Skeletal muscle satellite cell (primary cell): ENCODE data around the gene TMEM270.
"Not testable (repeated sequence)": the region's sequence is repeated elsewhere in the genome, so short reads cannot be mapped to it uniquely, and the experiment has no call there.

Experiments
- H3K27me3 ChIP-seq: 2 replicates; pipeline ENCODE4 v1.7.0; 2013; ENCODE audit warnings: low read length; ENCODE audit not compliant: control insufficient read depth, insufficient read depth
- H3K36me3 ChIP-seq: 2 replicates; pipeline ENCODE4 v1.7.0; 2013; ENCODE audit warnings: mild to moderate bottlenecking, control low read depth, low read length; ENCODE audit not compliant: insufficient read depth
- H3K4me1 ChIP-seq: 2 replicates; pipeline ENCODE4 v1.7.0; 2013; ENCODE audit warnings: low read length; ENCODE audit not compliant: control insufficient read depth, insufficient read depth
- H3K4me2 ChIP-seq: 2 replicates; pipeline ENCODE4 v1.7.0; 2013; ENCODE audit warnings: mild to moderate bottlenecking, low read length
- H3K4me3 ChIP-seq: 2 replicates; pipeline ENCODE4 v1.7.0; 2013; ENCODE audit warnings: low read length
- H3K9ac ChIP-seq: 2 replicates; pipeline ENCODE4 v1.7.0; 2013; ENCODE audit warnings: mild to moderate bottlenecking, low read depth, low read length, moderate library complexity
- H3K9me3 ChIP-seq: replicated peaks from 2 replicates; pipeline ENCODE4 v1.7.0; 2013; ENCODE audit warnings: mild to moderate bottlenecking, control low read depth, low read length

The TMEM270 gene

DNA sequence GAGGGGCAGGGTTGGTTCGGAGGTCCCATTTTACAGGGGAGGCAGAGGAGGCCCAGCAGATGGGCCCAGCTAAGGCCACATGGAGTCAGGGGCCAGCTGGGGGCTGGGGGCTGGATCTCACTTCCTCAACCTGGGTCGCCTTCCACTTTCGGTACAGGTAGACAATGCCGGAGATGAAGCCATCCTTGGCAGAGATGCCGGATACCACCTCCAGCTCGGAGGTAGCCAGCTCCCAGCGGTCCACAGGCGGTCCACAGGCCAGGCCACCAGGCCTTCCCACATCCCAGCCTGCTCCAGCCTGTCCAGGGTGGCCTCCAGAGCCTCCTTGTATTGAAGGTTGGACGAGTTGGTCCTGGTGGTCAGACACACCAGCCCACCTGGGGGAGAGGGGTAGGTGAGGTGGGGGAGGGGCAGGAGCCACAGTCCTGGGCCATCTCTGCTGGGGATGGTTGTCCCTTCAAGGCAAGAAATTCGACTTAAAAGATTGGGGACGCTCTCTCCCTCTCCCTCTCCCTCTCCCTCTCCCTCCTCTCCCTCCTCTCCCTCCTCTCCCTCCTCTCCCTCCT lies 26.2 kb upstream of the TMEM270 start:
- no peak overlapping the region for H3K4me3 ChIP-seq
- H3K9ac ChIP-seq = no peak overlapping the region
- no peaks in the 10 kb centered on the region for H3K4me1 ChIP-seq
- no peaks in the 10 kb centered on the region for H3K9me3 ChIP-seq
- H3K36me3 ChIP-seq = no peaks in the 10 kb centered on the region
- no peak overlapping the region for H3K4me2 ChIP-seq
- H3K27me3 ChIP-seq = no peaks in the 10 kb centered on the region

DNA sequence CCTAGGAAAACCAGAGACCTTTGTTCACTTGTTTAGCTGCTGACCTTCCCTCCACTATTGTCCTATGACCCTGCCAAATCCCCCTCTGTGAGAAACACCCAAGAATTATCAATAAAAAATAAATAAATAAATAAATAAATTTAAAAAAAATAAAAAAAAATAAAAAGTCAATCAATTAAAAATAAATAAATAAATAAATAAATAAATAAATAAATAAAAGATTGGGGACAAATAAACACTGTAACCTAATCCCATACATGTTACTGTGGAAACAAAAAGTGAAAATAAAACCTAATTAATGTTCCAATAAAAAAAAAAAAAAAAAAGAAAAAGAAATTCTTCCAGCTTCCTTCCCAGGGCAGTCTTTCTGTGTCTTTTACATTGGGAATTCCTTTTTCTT lies 23.8 kb upstream of the TMEM270 start:
- H3K27me3 ChIP-seq, H3K4me2 ChIP-seq, H3K36me3 ChIP-seq, H3K9ac ChIP-seq, H3K4me1 ChIP-seq, H3K4me3 ChIP-seq, H3K9me3 ChIP-seq: not testable (repeated sequence)

DNA sequence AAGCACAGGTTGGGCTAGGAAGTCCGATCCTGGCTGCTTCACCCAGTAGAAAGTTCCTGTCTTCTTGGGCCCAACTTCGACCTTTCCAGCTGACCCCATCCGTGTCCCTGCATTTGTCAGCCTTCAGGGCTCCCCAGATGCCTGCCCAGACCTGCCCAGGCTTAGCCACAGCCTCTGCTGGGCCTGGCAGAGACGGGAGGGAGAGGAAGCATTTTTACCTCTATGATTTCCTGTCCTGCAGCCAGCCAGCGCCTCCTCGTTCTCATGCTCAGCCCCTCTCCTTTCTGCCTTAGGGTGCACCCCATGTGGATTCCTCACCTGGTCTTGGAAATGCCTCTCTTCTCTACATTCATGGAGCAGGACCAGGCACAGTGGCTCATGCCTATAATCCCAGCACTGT lies 22.3 kb upstream of the TMEM270 start:
- no peaks in the 10 kb centered on the region for H3K36me3 ChIP-seq
- no peak overlapping the region for H3K4me2 ChIP-seq
- H3K4me1 ChIP-seq = peaks cover 13% of the 10 kb centered on the region
- H3K27me3 ChIP-seq = no peaks in the 10 kb centered on the region
- no peak overlapping the region for H3K4me3 ChIP-seq
- H3K9me3 ChIP-seq = no peaks in the 10 kb centered on the region
- no peak overlapping the region for H3K9ac ChIP-seq

DNA sequence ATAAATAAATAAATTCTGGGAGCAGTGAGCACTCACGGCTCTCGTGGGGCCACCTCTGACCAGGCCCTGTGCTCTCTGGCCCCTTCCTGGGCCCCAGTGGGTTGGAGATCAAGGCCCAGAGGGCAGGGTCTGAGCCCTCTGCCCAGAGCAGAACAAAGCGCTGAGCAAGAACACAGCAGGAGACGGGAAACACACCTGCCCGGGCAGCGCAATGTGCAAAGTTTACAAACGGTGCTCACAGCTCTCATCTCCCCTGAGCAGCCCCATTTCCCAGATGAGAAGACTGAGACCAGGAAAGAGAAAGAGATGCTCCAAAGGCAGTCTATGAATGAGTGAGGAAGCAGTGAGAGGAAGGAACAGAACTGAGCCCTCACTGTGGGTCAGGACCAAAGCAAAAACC lies 21.7 kb upstream of the TMEM270 start:
- no peaks in the 10 kb centered on the region for H3K27me3 ChIP-seq
- H3K36me3 ChIP-seq = no peaks in the 10 kb centered on the region
- peaks cover 13% of the 10 kb centered on the region for H3K4me1 ChIP-seq
- no peak overlapping the region for H3K4me2 ChIP-seq
- no peak overlapping the region for H3K9ac ChIP-seq
- no peak overlapping the region for H3K4me3 ChIP-seq
- H3K9me3 ChIP-seq = no peaks in the 10 kb centered on the region

- H3K9me3 ChIP-seq = no peaks in the 10 kb centered on the region
- H3K4me3 ChIP-seq = no peak overlapping the region
- H3K36me3 ChIP-seq = no peaks in the 10 kb centered on the region
- H3K4me2 ChIP-seq = no peak overlapping the region
- no peak overlapping the region for H3K9ac ChIP-seq
- peaks cover 16% of the 10 kb centered on the region for H3K4me1 ChIP-seq
- H3K27me3 ChIP-seq = no peaks in the 10 kb centered on the region
Measured at GRCh38 chr7:73839743-73840714, 20.9 kb upstream of the TMEM270 start.

DNA sequence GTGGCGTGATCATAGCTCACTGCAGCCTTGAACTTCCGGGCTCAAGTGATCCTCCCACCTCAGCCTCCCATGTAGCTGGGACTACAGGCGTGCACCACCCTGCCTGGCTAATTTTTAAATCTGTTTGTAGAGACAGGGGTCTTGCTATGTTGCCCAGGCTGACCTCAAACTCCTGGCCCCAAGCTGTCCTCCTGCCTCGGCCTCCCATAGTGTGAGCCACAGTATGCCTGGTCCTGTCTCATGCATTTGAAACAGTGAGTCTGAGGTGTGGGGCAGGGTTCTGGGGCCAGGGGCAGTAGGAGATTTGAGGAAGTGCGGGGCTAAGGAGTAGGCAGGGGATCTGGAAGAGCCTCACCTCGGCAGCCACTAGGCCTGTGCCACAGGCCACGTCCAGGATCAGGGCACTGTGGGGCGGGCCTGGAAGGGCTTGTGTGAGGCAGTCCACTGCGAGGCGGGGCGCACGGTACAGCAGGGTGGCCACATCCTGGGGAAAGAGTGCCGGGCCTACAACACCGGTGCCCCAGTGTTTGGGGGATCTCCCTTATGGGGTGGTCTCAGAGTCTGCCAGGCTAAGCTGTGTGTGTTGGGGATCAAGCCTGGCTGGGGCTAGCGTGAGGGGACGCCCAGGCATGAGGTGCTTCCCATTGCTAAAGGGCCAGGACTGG lies 20.1 kb upstream of the TMEM270 start:
- H3K27me3 ChIP-seq = no peaks in the 10 kb centered on the region
- H3K9me3 ChIP-seq = no peaks in the 10 kb centered on the region
- H3K9ac ChIP-seq = no peak overlapping the region
- peaks cover 23% of the 10 kb centered on the region for H3K4me1 ChIP-seq
- H3K4me3 ChIP-seq = no peak overlapping the region
- H3K36me3 ChIP-seq = no peaks in the 10 kb centered on the region
- H3K4me2 ChIP-seq = no peak overlapping the region

DNA sequence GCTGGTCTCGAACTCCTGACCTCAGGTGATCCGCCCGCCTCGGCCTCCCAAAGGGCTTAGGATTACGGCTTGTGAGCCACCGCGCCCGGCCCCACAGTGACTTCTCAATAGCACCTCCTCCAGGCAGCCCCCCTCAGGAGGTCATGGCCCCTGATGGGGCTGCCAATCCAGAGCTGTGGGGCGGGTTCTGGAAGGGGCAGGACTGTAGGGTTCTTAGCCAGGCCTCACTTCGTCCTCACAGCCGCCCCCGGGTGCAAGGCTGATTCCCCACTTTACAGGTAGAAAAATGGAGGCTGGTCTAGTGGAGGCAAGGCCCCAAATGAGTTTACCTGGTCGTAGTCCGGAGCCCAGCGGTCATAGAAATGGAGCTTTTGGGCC lies 19.3 kb upstream of the TMEM270 start:
- H3K9ac ChIP-seq = peak overlapping the region; percentile 86
- peak overlapping the region; percentile 96 for H3K4me2 ChIP-seq
- peak overlapping the region; percentile 80 for H3K4me3 ChIP-seq
- H3K9me3 ChIP-seq = no peaks in the 10 kb centered on the region
- no peaks in the 10 kb centered on the region for H3K27me3 ChIP-seq
- H3K4me1 ChIP-seq = peaks cover 25% of the 10 kb centered on the region
- H3K36me3 ChIP-seq = no peaks in the 10 kb centered on the region

GRCh38 chr7:73842067-73842976 lies 18.6 kb upstream of the TMEM270 start, which contains the start of gene METTL27:
Gene METTL27, minus strand, starts transcription at chr7:73842516. Its CDS starts 376 bp downstream, at chr7:73842140.
- Histone ChIP-seq H3K9me3 (no peaks in the 10 kb centered on the region), H3K36me3 (no peaks in the 10 kb centered on the region), H3K9ac (peak within 1 kb of the TSS; percentile 86), H3K27me3 (no peaks in the 10 kb centered on the region), H3K4me1 (peaks cover 25% of the 10 kb centered on the region), H3K4me2 (peak within 1 kb of the TSS; percentile 99), H3K4me3 (peak within 1 kb of the TSS; percentile 92)

DNA sequence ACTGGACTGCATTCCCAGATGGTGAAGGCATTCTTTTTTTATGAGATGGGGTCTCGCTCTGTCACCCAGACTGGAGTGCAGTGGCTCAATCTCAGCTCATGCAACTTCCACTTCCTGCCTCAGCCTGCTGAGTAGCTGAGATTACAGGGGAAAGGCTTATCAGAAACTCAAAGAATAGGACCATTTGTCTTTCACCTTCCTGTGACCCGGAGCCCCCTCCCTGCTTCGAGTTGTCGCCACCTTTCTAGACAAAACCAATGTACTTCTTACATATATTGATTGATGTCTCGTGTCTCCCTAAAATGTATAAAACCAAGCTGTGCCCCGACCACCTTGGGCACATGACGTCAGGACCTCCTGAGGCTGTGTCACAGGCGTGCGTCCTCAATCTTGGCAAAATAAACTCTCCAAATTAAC lies 16.8 kb upstream of the TMEM270 start:
- H3K4me1 ChIP-seq = peaks cover 28% of the 10 kb centered on the region
- H3K4me2 ChIP-seq = no peak overlapping the region
- no peak overlapping the region for H3K9ac ChIP-seq
- H3K27me3 ChIP-seq = no peaks in the 10 kb centered on the region
- H3K36me3 ChIP-seq = no peaks in the 10 kb centered on the region
- H3K9me3 ChIP-seq = no peaks in the 10 kb centered on the region
- H3K4me3 ChIP-seq = no peak overlapping the region

DNA sequence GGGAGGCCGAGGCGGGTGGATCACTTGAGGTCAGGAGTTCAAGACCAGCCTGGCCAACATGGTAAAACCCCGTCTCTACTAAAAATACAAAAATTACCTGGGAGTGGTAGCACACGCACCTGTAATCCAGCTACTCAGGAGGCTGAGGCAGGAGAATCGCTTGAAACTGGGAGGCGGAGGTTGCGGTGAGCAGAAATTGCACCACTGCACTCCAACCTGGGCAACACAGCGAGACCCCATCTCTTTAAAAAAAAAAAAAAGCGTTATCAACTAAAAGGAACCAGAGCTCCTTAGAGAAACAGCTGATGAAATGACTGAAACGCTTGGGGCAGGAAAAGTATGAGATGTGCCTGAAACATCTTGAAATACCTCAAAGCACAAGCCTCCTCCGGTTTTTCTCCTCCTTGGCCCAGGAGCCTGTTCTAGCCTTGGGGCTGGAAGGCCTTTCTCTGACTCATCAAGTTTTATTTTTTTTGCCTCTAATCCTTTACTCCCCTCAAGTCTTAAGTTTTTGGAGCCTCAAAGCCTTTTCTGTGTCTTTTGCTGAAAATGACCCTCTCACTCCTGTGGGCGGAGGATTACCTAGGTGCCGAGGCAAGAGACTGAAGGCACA lies 16.0 kb upstream of the TMEM270 start:
- Histone ChIP-seq H3K9ac (no peak overlapping the region), H3K27me3 (no peaks in the 10 kb centered on the region), H3K4me1 (peaks cover 36% of the 10 kb centered on the region), H3K4me2 (peak overlapping the region; percentile 2), H3K4me3 (no peak overlapping the region), H3K36me3 (no peaks in the 10 kb centered on the region), H3K9me3 (no peaks in the 10 kb centered on the region)
